ENCODE measurements around the gene ZDHHC20.

ZDHHC20 gene

DNA sequence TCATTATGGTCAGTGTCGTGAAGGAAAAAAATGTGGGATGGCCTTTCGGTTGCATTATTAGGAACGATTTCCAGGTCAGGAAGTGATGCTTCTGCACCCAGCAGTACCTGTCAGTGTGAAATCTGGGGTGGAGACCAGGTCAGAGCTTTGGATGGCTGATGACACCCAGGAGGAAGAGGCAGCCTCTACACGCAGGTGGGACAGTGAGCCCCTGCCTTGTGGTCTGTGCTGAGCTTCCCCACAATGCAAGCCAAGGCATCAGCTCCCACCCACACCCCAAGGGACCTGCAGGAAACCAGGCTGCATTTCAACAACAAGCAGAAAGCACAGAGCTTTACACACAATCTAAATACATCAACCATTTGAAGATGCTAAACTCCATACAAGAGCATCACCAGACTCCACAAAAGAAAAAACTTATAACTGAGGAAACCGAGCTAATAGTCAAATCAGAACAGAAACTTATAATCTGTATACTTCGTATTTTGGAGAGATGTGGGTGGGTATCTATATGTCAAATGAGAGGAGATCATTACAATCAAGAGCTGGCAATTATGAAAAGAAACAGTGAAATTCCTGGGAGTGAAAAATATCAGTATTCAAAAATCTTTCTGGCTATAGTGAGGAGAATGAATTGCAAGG lies 130.1 kb downstream of the ZDHHC20 start:
- TF ChIP-seq, protein P1, sequence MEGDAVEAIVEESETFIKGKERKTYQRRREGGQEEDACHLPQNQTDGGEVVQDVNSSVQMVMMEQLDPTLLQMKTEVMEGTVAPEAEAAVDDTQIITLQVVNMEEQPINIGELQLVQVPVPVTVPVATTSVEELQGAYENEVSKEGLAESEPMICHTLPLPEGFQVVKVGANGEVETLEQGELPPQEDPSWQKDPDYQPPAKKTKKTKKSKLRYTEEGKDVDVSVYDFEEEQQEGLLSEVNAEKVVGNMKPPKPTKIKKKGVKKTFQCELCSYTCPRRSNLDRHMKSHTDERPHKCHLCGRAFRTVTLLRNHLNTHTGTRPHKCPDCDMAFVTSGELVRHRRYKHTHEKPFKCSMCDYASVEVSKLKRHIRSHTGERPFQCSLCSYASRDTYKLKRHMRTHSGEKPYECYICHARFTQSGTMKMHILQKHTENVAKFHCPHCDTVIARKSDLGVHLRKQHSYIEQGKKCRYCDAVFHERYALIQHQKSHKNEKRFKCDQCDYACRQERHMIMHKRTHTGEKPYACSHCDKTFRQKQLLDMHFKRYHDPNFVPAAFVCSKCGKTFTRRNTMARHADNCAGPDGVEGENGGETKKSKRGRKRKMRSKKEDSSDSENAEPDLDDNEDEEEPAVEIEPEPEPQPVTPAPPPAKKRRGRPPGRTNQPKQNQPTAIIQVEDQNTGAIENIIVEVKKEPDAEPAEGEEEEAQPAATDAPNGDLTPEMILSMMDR (IDR thresholded peaks at IDR 0.05; ENCODE audit: low read depth, low read length): no peak
- TF ChIP-seq POLR2A (IDR thresholded peaks at IDR 0.05; ENCODE audit: extremely low read depth, insufficient read length) (no peak), MYC (IDR thresholded peaks at IDR 0.05; ENCODE audit: low read depth, low read length) (no peak)
- TF ChIP-seq, protein P2, sequence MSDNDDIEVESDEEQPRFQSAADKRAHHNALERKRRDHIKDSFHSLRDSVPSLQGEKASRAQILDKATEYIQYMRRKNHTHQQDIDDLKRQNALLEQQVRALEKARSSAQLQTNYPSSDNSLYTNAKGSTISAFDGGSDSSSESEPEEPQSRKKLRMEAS (IDR thresholded peaks at IDR 0.05; ENCODE audit: low read depth, low read length): no peak
- no peak for DNase-seq (ENCODE audit: low read depth)
- no peak overlapping the region for H3K4me3 ChIP-seq (ENCODE audit: low read depth, low read length)

DNA sequence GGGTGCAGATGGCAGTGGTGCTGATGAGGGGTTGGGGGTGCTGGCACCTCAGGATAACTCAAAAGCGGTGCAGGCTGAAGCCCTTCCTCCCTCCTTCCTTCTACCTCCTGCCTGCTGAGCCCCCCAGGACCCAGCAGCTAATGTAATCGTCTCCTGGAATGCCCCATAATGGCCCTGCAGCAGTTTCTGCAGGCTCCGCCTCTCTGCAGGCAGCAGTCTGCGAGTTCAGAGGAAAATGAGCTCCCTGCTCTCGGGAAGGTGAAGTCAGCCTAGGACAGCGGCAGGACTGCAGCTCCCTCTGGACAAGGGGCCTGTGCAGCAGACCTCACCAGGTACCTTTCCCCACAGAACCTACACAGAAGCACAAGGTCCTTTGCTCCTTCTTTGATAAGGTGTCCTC lies 130.9 kb downstream of the ZDHHC20 start:
- TF ChIP-seq, protein P2 (IDR thresholded peaks at IDR 0.05; ENCODE audit: low read depth, low read length): no peak
- TF ChIP-seq POLR2A (IDR thresholded peaks at IDR 0.05; ENCODE audit: extremely low read depth, insufficient read length) (no peak), MYC (IDR thresholded peaks at IDR 0.05; ENCODE audit: low read depth, low read length) (no peak)
- TF ChIP-seq, protein P1 (IDR thresholded peaks at IDR 0.05; ENCODE audit: low read depth, low read length): no peak
- DNase-seq (ENCODE audit: low read depth): no peak
- H3K4me3 ChIP-seq (ENCODE audit: low read depth, low read length): no peak overlapping the region

DNA sequence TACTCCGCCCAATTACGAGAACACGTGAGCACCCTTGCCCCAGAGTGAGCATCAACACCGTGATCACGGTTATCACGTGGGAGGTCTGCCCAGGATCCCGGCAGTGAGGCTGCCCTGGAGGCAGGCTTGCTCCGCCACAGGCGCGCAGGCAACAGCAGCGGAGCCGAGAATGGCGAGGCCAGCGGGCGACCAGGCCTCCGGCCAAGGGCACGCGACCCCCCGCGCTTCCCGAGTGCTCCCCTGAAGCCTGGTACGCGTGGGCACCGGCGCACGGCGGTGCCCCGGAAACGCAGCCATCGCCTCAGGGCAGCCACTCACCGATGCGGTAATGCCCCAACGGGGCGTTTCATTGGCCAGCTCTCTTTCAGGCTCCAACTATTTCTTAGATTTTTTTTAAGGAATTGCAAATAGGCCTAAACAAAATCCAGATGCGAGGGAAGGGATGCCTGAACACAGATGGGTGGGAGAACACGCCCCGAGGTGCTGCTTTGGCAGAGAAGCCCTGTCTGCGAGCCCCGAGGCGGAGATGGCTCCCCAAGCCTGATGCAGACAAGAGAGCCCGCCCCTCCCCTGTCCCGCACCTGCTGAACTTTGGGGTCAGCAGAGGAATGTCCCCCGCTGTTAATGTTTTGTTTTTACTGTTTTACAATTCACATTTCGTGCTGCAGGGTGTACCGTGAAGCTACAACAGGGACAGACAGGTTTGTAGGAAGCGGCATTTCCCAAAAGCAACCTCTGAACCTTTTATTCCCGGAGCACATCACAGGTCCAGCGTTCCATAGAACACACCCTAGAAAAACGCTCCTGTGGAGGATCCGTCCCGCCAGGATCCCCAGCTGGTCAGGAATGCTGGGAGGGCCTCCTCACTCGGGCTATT lies 132.7 kb downstream of the ZDHHC20 start:
- no peak overlapping the region for H3K4me3 ChIP-seq (ENCODE audit: low read depth, low read length)
- TF ChIP-seq, protein P2 (IDR thresholded peaks at IDR 0.05; ENCODE audit: low read depth, low read length): no peak
- TF ChIP-seq POLR2A (IDR thresholded peaks at IDR 0.05; ENCODE audit: extremely low read depth, insufficient read length) (no peak), MYC (IDR thresholded peaks at IDR 0.05; ENCODE audit: low read depth, low read length) (no peak)
- TF ChIP-seq, protein P1 (IDR thresholded peaks at IDR 0.05; ENCODE audit: low read depth, low read length): no peak
- DNase-seq (ENCODE audit: low read depth): no peak

DNA sequence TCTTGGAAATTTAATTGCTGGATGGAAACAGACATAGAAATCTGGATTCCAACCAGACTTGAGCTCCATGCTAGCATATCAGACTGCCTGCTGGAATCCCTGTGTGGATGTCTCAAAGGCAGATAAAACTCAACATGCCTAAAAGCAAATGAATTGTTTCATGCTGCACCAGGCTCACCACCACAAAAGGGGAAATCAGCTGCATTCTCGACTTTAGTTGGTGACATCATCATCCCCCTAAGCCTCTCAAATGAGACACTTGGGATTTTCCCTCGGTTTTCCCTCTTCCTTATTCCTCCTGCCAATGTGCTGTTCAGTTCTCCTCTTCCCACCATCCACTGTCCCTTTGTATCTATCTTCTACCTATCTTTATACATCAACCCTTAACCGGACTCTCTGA lies 134.3 kb downstream of the ZDHHC20 start:
- TF ChIP-seq MYC (IDR thresholded peaks at IDR 0.05; ENCODE audit: low read depth, low read length): no peak
- TF ChIP-seq, protein P1 (IDR thresholded peaks at IDR 0.05; ENCODE audit: low read depth, low read length): no peak
- TF ChIP-seq POLR2A (IDR thresholded peaks at IDR 0.05; ENCODE audit: extremely low read depth, insufficient read length): no peak
- no peak overlapping the region for H3K4me3 ChIP-seq (ENCODE audit: low read depth, low read length)
- no peak for DNase-seq (ENCODE audit: low read depth)

DNA sequence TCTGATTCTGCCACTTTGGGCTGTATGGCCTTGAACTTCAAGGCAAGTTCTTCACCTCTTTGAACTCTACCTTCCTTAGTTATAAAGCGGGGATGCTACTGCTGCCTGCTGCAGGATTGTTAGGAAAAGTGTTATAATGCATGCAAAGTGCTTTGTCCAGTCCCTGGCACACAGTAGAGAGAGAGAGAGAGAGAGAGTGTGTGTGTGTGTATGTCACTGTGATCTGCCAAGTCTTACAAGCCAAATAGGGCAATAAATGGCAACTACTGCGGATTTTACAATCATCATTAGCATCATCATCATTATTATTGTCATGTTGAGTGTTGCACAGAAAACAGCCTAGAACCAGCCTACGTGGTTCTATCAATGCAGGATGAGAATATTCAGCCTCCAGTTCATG lies 136.1 kb downstream of the ZDHHC20 start:
- no peak for DNase-seq (ENCODE audit: low read depth)
- TF ChIP-seq, protein P2 (IDR thresholded peaks at IDR 0.05; ENCODE audit: low read depth, low read length): no peak
- TF ChIP-seq, protein P1 (IDR thresholded peaks at IDR 0.05; ENCODE audit: low read depth, low read length): no peak
- TF ChIP-seq POLR2A (IDR thresholded peaks at IDR 0.05; ENCODE audit: extremely low read depth, insufficient read length) (no peak), MYC (IDR thresholded peaks at IDR 0.05; ENCODE audit: low read depth, low read length) (no peak)
- H3K4me3 ChIP-seq (ENCODE audit: low read depth, low read length): no peak overlapping the region
